GM21723 (cell line): ENCODE results near the gene EXOC6.
"Not testable (repeated sequence)": the region's sequence is repeated elsewhere in the genome, so short reads cannot be mapped to it uniquely, and the experiment has no call there.

ENCODE experiments used
- ATAC-seq: cut with Tn5 transposase; IDR thresholded peaks from one replicate; pipeline ENCODE4 v1.9.1; 2021; ENCODE audit warnings: mild to moderate bottlenecking, moderate library complexity; ENCODE audit not compliant: unreplicated experiment

The EXOC6 gene

DNA sequence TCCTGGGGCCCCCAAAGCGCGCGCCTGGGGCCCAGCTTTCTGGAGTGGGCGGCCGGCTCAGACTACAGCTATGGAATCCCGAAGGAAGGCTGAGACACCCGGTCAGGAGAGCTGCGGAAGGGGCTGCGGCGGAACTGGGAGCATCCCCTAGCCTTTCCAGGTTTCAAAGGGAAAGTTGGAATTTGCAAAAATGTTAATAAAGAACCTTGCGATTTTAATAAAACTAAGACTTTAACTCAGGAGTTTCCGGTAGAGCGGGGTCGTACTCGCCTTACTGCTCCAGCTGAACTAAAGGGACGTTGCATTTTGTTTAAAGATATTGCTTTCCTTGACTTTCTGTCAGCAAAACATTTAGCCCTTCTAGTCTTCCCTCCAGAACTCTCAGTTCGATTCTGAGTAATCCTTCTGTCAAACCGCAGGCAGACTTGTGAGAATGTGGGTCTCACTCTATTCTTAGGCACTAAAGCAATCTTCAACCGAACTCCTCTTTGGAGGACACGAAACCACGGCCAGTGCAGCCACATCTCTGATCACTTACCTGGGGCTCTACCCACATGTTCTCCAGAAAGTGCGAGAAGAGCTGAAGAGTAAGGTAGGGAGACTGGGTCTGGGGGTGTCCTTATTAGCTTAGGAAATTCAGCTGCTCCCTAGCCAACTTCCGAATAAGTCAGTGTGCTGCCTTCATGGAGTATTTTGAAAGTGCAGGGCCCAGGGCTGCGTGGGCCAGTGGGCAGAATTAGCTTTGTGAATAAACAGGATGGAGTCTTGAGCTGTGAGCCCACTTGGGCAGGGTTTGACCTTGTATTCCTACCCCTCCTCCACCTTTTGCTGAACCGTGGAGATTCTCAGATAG lies 227.3 kb downstream of the EXOC6 start:
- ATAC-seq, result no peak

- ATAC-seq, result no peak
Measured at GRCh38 chr10:93076871-93077270, 228.6 kb downstream of the EXOC6 start.

GRCh38 chr10:93077860-93078337 lies 229.6 kb downstream of the EXOC6 start:
- ATAC-seq, result no peak

GRCh38 chr10:93079663-93080349 lies 231.5 kb downstream of the EXOC6 start:
- no peak for ATAC-seq

- ATAC-seq, result peak; percentile 61
Measured at GRCh38 chr10:93080350-93081046, 232.2 kb downstream of the EXOC6 start.

DNA sequence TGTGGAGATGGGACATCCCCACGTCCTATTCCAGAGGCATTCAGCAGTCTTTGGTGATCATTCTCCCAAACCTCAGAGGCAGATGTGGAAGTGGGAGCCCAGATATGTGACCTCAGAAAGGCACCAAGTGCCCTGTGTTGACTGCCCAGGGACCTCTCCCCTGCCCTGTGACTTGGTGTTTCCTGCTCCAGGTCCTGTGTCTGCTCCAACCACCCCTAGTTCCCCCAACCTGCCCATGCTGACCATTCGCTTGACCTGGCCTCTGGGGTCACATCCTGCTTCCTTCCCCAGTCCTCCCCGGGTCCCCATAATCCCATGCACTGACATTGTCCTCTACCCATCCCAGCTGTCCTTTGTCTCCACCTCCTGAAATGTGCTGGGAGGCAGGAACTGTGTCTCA lies 233.0 kb downstream of the EXOC6 start:
- no peak for ATAC-seq

DNA sequence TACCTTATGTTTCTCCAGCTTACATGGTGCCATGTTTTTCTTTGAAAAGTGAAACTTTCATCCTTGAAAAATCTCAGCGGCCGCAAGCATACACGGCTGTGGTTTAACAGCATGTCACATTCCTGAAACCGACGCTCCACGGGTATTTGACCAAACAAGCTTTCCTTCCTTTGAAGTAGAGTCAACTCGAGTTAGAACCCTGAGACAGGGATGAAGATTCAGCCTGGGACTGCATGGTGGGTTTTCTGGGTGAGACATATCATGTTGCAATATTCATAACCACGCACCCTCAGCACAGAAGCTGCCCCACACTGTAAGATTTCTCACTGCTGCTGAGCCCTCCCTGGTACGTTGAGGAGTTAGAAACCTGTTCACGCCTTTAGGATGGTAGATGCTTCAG lies 233.5 kb downstream of the EXOC6 start:
- no peak for ATAC-seq

- no peak for ATAC-seq
Measured at GRCh38 chr10:93083743-93084539, 235.6 kb downstream of the EXOC6 start.

GRCh38 chr10:93085272-93085859 lies 237.0 kb downstream of the EXOC6 start:
- no peak for ATAC-seq

GRCh38 chr10:93086289-93086688 lies 238.0 kb downstream of the EXOC6 start:
- no peak for ATAC-seq

- no peak for ATAC-seq
Measured at GRCh38 chr10:93087846-93088245, 239.5 kb downstream of the EXOC6 start.

- ATAC-seq, result no peak
Measured at GRCh38 chr10:93088466-93088865, 240.1 kb downstream of the EXOC6 start.

- ATAC-seq, result no peak
Measured at GRCh38 chr10:93090619-93091018, 242.3 kb downstream of the EXOC6 start.

DNA sequence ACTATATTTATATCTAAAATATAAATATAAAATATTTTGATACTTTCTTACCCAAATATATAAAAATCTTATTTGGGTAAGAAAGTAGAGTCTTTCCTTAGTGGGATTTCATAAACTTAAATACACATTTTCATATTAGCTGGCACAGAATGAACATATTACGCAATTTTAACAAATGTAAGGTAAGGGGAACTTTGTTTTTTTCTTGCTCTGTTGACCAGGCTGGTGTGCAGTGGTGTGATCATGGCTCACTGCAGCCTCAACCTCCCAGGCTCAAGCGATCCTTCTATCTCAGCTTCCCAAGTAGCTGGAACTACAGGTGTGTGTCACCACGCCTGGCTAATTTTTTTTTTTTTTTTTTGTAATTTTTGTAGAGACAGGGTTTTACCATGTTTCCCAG lies 243.6 kb downstream of the EXOC6 start:
- no peak for ATAC-seq

- ATAC-seq, result no peak
Measured at GRCh38 chr10:93095225-93095624, 246.9 kb downstream of the EXOC6 start.

GRCh38 chr10:93096901-93097300 lies 248.6 kb downstream of the EXOC6 start:
- ATAC-seq, result no peak

GRCh38 chr10:93097386-93097785 lies 249.1 kb downstream of the EXOC6 start:
- ATAC-seq, result no peak

DNA sequence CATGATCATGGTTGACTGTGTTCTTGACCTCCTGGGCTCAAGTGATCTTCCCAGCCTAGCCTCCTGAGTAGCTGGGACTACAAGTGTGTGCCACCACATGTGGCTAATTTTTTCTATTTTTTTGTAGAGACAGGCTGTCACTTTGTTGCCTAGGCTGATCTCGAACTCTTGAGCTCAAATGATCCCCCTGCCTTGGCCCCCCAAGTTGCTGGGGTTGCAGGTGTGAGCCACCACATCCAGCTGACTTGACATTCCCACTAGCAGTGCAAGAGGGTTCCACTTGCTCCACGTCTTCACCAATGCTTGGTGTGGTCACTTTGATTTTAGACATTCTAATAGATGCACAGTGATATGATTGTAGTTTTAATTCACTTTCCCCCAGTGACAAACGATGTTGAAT lies 250.5 kb downstream of the EXOC6 start:
- no peak for ATAC-seq

DNA sequence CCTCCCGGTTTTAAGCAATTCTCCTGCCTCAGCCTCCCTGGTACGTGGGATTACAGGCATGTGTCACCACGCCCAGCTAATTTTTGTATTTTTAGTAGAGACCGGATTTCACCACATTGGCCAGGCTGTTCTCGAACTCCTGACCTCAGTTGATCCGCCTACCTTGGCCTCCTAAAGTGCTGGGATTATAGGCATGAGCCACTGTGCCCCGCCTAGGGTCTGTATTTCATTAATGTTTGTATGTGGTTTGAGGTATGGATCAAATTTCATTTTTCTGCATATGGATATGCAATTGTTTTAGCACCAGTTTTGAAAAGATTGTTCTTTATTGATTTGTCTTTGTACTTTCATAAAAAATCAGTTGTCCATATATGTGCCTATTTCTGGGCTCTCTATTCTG lies 251.3 kb downstream of the EXOC6 start:
- no peak for ATAC-seq

GRCh38 chr10:93101148-93101547 lies 252.8 kb downstream of the EXOC6 start:
- ATAC-seq, result not testable (repeated sequence)
